Neural progenitor cell (in vitro differentiated cells): ENCODE data around the gene CCDC149. TPM values are rescaled to one million over a fixed set of nuclear protein-coding genes. Genes with fewer than 3 reads are reported as not detected.
A peak's percentile ranks its signal among the peaks of the same experiment; 100 is the strongest.

Experiments
- DNase-seq: peaks from one replicate; pipeline ENCODE4 v3.0.0-alpha.2; 2016; ENCODE audit warnings: low spot score
- H2AFZ ChIP-seq: fragments of 200-600 bp; sonication (generic); replicated peaks from 2 replicates; pipeline ENCODE4 v1.6.1; 2016; ENCODE audit warnings: antibody characterized with exemption
- H3F3A ChIP-seq: fragments of 200-600 bp; sonication (generic); 2 replicates; pipeline ENCODE4 v1.6.1; 2016; ENCODE audit warnings: antibody characterized with exemption, low read depth
- H3K27ac ChIP-seq: fragments of 200-600 bp; sonication (generic); 2 replicates; pipeline ENCODE4 v1.5.1; 2016; ENCODE audit warnings: mild to moderate bottlenecking
- H3K27me3 ChIP-seq: fragments of 200-600 bp; sonication (generic); 2 replicates; pipeline ENCODE4 v1.6.1; 2016; ENCODE audit warnings: mild to moderate bottlenecking, moderate library complexity
- H3K36me3 ChIP-seq: fragments of 200-600 bp; sonication (generic); 2 replicates; pipeline ENCODE4 v1.5.1; 2016
- H3K4me1 ChIP-seq: fragments of 200-600 bp; sonication (generic); 2 replicates; pipeline ENCODE4 v1.6.1; 2016; ENCODE audit warnings: mixed run types
- H3K4me2 ChIP-seq: fragments of 200-600 bp; sonication (generic); 2 replicates; pipeline ENCODE4 v1.6.1; 2016
- H3K4me3 ChIP-seq: fragments of 200-600 bp; sonication (generic); 2 replicates; pipeline ENCODE4 v1.5.1; 2016
- H3K79me2 ChIP-seq: fragments of 200-600 bp; sonication (generic); 2 replicates; pipeline ENCODE4 v1.6.1; 2016; ENCODE audit warnings: low read depth
- H3K9ac ChIP-seq: fragments of 200-600 bp; sonication (generic); 2 replicates; pipeline ENCODE4 v1.6.1; 2016
- H3K9me3 ChIP-seq: fragments of 200-600 bp; sonication (generic); 2 replicates; pipeline ENCODE4 v1.5.1; 2016; ENCODE audit warnings: low read depth
- H4K20me1 ChIP-seq: fragments of 200-600 bp; sonication (generic); 2 replicates; pipeline ENCODE4 v1.6.1; 2016; ENCODE audit warnings: low read depth
- H3K27ac Mint-ChIP-seq: 3 replicates; pipeline ENCODE4 v1.8.0; 2021; ENCODE audit warnings: mixed read lengths
- H3K27me3 Mint-ChIP-seq: 2 replicates; pipeline ENCODE4 v1.8.0; 2022; ENCODE audit warnings: low read depth, mild to moderate bottlenecking, inconsistent platforms, moderate library complexity, mixed read lengths; ENCODE audit not compliant: insufficient read depth
- H3K36me3 Mint-ChIP-seq: 3 replicates; pipeline ENCODE4 v1.8.0; 2021; ENCODE audit warnings: mixed read lengths
- H3K4me1 Mint-ChIP-seq: 3 replicates; pipeline ENCODE4 v1.8.0; 2021; ENCODE audit warnings: mixed read lengths
- H3K4me3 Mint-ChIP-seq: 3 replicates; pipeline ENCODE4 v1.8.0; 2021; ENCODE audit warnings: mild to moderate bottlenecking, moderate library complexity, mixed read lengths
- H3K9me3 Mint-ChIP-seq: 3 replicates; pipeline ENCODE4 v1.8.0; 2020; ENCODE audit warnings: mixed read lengths
- CTCF ChIP-seq: fragments of 200-600 bp; sonication (generic); IDR thresholded peaks from 2 replicates; pipeline ENCODE4 v1.5.1; 2017; ENCODE audit warnings: antibody characterized with exemption, mild to moderate bottlenecking
- EZH2 ChIP-seq: fragments of 200-600 bp; sonication (generic); IDR thresholded peaks from 2 replicates; pipeline ENCODE4 v1.6.1; 2017; ENCODE audit warnings: antibody characterized with exemption, mild to moderate bottlenecking, moderate library complexity
- EZH2phosphoT487 ChIP-seq: fragments of 200-600 bp; sonication (generic); IDR thresholded peaks from 2 replicates; pipeline ENCODE4 v1.6.1; 2017; ENCODE audit warnings: antibody characterized with exemption
- total RNA-seq: library from RNA; depleted of rRNA; stranded (reverse); fragments of >200 nt; gene quantifications from 2 replicates; pipeline ENCODE4 v1.2.3, GENCODE V29; 2015; ENCODE audit warnings: low replicate concordance

CCDC149 gene
- total RNA-seq, 1 donor from 2014 or later, result 3.4 TPM

- peaks cover 46% of the 10 kb centered on the region for H3K27me3 ChIP-seq
- DNase-seq, result no peak
- no peak overlapping the region for H2AFZ ChIP-seq
- H3K79me2 ChIP-seq, result no peaks in the 10 kb centered on the region
- H3K4me1 Mint-ChIP-seq, result peaks cover 19% of the 10 kb centered on the region
- H3K36me3 Mint-ChIP-seq, result peaks cover 2% of the 10 kb centered on the region
- no peak overlapping the region for H3K4me3 ChIP-seq
- no peaks in the 10 kb centered on the region for H4K20me1 ChIP-seq
- no peaks in the 10 kb centered on the region for H3K9me3 ChIP-seq
- H3K4me3 Mint-ChIP-seq, result no peak overlapping the region
- peaks cover 3% of the 10 kb centered on the region for H3K9me3 Mint-ChIP-seq
- peaks cover 8% of the 10 kb centered on the region for H3K27me3 Mint-ChIP-seq
- H3K9ac ChIP-seq, result no peak overlapping the region
- no peak overlapping the region for H3K27ac Mint-ChIP-seq
- no peak overlapping the region for H3K27ac ChIP-seq
- peaks cover 8% of the 10 kb centered on the region for H3K4me1 ChIP-seq
- TF ChIP-seq CTCF (no peak), EZH2 (no peak), EZH2phosphoT487 (no peak)
- H3K4me2 ChIP-seq, result no peak overlapping the region
- H3F3A ChIP-seq, result no peaks in the 10 kb centered on the region
- H3K36me3 ChIP-seq, result no peaks in the 10 kb centered on the region
Observed at GRCh38 chr4:24794051-24794450, 118.8 kb downstream of the CCDC149 start.

DNA sequence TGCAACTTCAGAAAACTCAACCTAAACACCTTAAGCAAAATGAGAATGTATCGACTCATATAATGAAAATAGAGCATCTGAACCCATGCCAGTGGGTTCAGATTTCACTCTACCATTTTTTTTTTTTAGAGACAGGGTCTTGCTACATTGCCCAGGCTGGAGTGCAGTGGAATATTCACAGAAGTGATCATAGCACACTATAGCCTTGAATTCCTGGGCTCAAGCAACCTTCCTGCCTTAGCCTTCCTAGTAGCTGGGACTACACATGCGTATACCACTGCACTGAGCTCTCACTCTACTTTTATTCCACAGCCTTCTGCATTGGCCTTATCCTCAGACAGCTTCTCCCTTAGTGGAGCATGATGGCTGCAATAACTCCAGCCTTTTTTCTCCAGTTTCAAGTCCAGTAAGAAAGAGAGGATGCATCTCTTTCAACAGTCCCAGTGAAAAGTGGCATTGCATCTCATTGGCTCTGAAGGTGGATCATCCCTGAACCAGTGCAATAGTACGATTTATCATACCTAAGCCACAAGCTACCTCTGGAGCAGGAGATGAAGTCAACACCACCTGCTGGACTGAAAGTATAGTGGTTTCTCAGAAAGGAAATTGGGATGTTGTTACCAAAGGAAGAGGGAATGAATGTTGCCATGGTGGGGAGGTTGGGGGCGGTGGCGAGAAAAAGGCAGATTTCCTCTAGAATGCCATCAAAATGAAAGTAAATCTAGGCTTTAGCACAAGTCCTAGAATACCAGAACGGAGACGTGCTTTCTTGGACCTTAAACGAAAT, 119.4 kb downstream of the CCDC149 start:
- peak; percentile 10 for DNase-seq
- no peaks in the 10 kb centered on the region for H3K9me3 Mint-ChIP-seq
- no peak overlapping the region for H3K4me3 Mint-ChIP-seq
- H3K79me2 ChIP-seq, result no peaks in the 10 kb centered on the region
- no peaks in the 10 kb centered on the region for H3F3A ChIP-seq
- H3K36me3 ChIP-seq, result no peaks in the 10 kb centered on the region
- no peak overlapping the region for H3K4me2 ChIP-seq
- no peak overlapping the region for H3K9ac ChIP-seq
- no peaks in the 10 kb centered on the region for H3K36me3 Mint-ChIP-seq
- H3K9me3 ChIP-seq, result no peaks in the 10 kb centered on the region
- peaks cover 8% of the 10 kb centered on the region for H3K4me1 ChIP-seq
- H2AFZ ChIP-seq, result no peak overlapping the region
- no peak overlapping the region for H3K27ac ChIP-seq
- peaks cover 19% of the 10 kb centered on the region for H3K4me1 Mint-ChIP-seq
- H3K27me3 Mint-ChIP-seq, result peaks cover 4% of the 10 kb centered on the region
- TF ChIP-seq EZH2phosphoT487, result no peak
- peak; percentile 47 for TF ChIP-seq CTCF
- TF ChIP-seq EZH2, result no peak
- peaks cover 39% of the 10 kb centered on the region for H3K27me3 ChIP-seq
- no peak overlapping the region for H3K27ac Mint-ChIP-seq
- no peak overlapping the region for H3K4me3 ChIP-seq
- no peaks in the 10 kb centered on the region for H4K20me1 ChIP-seq

- H3K9me3 ChIP-seq, result no peaks in the 10 kb centered on the region
- Mint-ChIP-seq H3K27me3 (peaks cover 2% of the 10 kb centered on the region), H3K4me1 (peaks cover 19% of the 10 kb centered on the region), H3K36me3 (no peaks in the 10 kb centered on the region), H3K9me3 (no peaks in the 10 kb centered on the region), H3K27ac (no peak overlapping the region), H3K4me3 (no peak overlapping the region)
- no peak overlapping the region for H2AFZ ChIP-seq
- DNase-seq, result no peak
- no peaks in the 10 kb centered on the region for H3F3A ChIP-seq
- no peaks in the 10 kb centered on the region for H3K79me2 ChIP-seq
- H3K9ac ChIP-seq, result no peak overlapping the region
- H3K4me1 ChIP-seq, result peaks cover 8% of the 10 kb centered on the region
- no peaks in the 10 kb centered on the region for H3K36me3 ChIP-seq
- no peak overlapping the region for H3K4me2 ChIP-seq
- peaks cover 31% of the 10 kb centered on the region for H3K27me3 ChIP-seq
- H3K27ac ChIP-seq, result no peak overlapping the region
- H3K4me3 ChIP-seq, result no peak overlapping the region
- no peaks in the 10 kb centered on the region for H4K20me1 ChIP-seq
- no peak for TF ChIP-seq EZH2
- no peak for TF ChIP-seq CTCF
- TF ChIP-seq EZH2phosphoT487, result no peak
Observed at GRCh38 chr4:24792552-24792951, 120.3 kb downstream of the CCDC149 start.
